Activated T-cell treated with anti-CD3 and anti-CD28 coated beads for 48 hours (primary cell): ENCODE data around the gene SPOPL.
A peak's percentile ranks its signal among the peaks of the same experiment; 100 is the strongest.
"Not testable (repeated sequence)": the region's sequence is repeated elsewhere in the genome, so short reads cannot be mapped to it uniquely, and the experiment has no call there.

Experiments used
- DNase-seq: peaks from one replicate; pipeline ENCODE4 v3.0.0-alpha.2; 2020; ENCODE audit warnings: low read depth

SPOPL gene

DNA sequence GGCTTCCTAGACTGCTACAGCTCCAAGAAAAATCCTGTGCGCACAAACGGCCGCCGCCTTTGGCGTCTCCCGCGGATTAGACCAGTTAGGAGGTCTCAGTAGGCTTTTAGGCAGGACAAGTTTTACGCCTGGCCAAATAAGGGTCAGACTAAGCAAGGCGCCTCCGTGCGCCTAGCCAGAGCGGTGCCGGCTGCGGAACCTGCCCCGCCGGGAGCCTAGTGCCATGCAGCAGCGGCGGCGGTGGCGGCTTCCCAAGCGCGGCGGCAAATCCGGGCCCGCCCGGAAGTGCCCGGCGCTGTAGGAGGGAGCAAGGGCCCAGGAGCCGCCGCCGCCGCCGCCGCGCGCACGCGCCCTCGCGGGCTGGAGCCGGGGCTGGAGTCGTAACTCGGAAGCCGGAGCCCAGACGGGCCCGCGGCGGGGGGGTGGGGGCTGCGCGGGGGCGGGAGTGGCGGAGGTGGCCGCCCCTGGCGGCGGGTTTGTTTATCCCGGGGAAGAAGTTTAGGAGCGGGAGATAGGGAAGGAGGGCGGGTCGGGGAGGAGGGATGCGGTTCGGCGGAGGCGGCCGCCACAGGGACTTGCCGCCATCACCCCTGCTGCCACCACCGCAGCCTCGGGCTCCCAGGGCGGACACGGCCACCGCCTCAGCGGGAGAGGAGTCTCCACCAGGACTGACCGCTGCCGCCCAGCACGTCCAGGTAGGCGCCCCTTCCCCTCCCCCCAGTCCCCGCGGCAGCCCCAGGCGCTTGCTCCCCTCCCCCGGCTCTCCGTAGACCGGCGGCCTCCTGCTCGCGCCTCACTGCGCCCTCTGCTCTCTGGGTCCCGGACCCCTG lies at the start of gene SPOPL:
Gene SPOPL, plus strand, starts transcription at position 346 of the 830 bp plus-strand sequence. CDS start 48,447 bp downstream, outside the sequence.
- DNase-seq: peak; percentile 86

DNA sequence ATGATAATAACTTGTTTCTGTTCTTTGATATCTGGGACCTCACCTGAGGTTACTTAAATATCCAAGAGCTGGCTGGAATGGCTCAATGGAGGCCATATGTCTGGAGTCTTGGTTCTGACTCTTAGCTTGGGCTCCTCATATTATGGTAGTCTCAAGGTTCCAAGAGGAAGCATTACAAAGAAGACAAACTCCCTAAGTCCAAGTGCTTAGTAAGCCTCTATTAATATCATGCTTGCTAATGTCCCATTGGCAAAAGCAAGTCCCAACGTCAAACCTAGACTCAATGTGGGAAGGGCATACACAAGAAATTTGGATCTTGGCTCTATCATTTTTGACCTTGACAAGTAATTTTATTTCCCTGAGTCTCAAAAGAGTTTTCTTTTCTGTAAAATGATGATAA lies 49.2 kb upstream of the SPOPL start:
- no peak for DNase-seq

DNA sequence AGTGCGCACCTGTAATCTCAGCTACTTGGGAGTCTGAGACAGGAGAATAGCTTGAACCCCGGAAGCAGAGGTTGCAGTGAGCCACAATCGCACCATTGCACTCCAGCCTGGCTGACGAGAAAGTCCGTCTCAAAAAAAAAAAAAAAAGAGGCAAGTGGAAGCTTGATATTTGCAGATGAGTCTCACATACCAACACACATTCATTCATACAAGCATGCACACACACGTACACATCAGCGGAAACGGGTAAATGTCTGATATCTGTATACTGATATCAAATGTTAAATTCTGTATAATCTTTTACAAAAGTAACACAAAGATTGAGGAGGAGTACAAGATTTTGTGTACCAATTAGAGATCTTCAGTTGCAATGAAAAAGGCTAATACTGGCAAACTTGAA lies 47.8 kb upstream of the SPOPL start:
- DNase-seq: no peak

DNA sequence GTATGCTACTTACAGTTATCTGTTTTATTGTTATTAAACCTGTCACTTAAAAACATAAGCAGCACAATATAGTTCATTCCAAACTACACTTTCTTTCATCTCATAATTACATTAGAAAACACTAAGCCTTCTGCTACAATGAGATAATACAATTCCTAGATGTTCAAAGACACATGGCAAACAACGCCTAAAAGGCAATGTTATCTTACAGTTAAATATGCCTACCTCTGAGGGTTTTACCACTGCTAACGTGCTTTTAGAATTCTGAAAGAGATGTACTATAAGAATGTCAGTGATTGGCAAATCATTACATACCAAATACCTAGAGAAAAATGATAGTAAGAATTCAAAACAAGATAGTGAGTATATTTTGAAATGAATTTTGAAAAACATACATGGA lies 46.8 kb upstream of the SPOPL start:
- no peak for DNase-seq

DNA sequence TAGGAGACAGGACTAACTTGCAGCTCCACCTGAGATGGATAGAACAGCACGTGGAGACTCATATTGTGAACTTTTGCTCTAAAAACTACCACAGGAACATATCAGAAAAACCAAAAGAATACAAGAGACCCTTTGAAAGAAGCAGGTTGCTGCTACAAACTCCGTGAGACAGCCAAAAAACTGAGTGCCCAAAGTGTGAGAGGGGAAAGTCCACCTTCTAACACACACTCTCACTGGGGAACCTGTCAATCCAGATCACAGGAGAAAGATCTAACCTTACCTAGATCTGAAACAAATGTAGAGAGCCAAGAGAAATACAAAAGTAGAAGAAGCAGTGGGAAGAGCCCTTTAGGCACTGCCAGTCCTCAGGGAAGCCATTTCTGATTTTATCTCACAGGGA lies 46.3 kb upstream of the SPOPL start:
- no peak for DNase-seq

DNA sequence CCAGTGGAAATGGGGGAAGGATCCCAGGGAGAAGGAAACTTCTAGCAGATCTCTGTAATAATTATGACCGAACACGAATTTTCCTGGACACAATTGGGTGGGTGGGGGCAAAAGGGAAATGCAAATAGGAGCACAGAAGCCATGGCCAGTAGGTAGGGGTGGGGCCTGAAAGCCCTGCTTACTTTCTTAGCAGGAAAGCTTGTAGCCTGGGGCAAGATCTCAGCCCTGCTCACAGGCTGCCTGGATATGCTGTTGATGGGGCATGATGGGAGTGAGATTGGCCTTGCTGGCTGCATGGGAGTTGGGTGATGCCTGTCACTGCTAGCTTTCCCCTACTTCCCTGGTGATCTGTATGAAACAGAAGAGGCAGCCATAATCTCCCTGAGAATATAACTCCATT lies 45.9 kb upstream of the SPOPL start:
- no peak for DNase-seq

DNA sequence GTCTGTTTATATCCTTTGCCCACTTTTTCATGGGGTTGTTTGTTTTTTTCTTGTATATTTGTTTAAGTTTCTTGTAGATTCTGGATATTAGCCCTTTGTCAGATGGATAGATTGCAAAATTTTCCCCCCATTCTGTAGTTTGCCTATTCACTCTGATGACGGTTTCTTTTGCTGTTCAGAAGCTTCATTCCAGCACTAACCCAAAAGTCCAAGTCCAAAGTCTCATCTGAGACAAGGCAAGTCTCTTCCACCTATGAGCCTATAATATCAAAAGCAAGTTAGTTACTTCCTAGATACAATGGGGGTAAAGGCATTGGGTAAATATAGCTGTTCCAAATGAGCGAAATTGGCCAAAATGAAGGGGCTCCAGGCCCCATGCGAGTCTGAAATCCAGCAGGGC lies 38.9 kb upstream of the SPOPL start:
- DNase-seq: not testable (repeated sequence)

DNA sequence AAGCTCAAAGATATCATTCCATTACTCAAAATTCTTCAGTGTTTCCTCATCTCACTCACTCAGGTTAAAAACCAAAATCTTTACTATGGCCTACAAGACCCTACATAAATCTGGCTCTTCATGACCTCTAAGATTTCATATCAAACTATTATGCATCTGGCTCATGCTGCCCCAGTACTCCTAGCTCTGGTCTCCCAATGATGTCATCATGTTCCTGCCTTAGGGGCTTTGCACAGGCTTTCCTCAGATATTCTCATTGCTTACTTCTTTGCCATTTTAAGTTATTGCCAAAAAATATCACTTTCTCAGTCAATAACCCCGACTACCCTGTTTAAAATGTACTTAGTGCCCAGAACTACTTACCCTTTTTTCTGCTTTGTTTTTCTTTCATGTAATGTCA lies 33.0 kb upstream of the SPOPL start:
- DNase-seq: no peak

DNA sequence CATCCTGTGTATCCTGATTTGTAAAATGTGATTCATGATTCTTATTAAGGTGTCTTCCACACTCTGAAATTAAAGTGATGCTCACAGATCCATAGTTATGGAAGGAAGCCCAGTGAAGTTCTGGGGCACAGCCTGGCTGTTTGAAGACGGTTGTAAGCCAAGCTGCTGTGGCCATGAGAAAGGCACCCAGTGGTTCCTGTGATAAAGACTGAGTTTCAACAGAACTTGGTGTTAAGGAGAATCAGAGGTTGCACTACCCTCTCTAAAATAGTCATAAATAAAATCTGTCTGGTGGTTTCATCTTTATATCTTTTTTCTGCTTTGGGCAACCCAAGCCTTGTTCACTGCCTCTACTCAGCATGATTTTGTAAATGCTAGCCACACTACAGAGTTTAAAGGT lies 32.2 kb upstream of the SPOPL start:
- DNase-seq: no peak

DNA sequence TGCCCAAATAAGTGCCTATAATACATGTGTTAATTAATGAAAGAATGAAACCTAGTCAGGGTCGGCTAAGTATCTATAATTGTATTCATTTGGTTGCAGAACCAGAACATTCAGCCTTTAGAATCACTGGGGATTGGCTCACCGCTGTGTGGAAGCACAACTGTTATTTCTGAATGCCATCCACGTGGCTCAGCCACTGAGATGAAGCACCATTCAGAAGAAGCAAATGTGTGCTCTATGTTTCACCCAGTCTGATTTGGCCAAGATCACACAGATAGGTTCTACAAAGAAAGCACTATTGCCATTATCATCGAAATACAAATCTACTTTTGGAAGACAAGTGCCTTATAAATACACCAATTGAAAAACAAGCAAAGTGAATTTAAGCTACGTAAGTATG lies 30.6 kb upstream of the SPOPL start:
- no peak for DNase-seq

DNA sequence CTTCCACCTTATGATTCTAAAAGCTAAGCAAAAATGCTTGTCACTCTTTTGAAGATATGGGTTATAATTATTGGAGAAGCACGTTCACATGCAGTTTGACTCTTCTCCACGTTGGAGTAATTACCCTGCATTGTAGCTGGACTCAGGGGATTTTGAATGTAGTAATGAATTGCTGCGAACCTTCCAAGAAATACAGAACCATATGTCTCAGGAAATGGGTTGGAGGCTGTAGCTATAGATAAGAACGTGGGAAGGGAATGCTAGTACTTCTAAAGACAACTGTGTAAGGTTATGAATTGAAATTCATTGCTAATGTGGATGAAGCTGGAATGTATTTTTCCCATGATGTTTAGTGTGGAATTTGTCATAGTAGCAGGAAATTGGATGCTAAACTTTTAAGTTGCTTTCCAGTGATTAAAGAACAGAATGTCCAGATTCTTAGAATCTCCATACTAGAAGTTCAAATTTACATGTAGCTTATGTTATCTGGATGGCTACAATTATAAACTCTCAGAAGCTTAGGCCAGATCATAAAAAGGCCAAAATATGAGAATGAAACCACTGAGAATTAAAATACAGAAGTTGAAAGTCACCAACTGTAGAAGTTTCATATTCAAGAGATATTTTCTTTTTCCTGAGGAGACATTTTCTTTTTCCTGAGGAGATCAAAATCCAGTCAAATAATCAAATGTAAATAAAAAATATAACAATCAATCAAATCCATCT lies 27.3 kb upstream of the SPOPL start:
- no peak for DNase-seq

DNA sequence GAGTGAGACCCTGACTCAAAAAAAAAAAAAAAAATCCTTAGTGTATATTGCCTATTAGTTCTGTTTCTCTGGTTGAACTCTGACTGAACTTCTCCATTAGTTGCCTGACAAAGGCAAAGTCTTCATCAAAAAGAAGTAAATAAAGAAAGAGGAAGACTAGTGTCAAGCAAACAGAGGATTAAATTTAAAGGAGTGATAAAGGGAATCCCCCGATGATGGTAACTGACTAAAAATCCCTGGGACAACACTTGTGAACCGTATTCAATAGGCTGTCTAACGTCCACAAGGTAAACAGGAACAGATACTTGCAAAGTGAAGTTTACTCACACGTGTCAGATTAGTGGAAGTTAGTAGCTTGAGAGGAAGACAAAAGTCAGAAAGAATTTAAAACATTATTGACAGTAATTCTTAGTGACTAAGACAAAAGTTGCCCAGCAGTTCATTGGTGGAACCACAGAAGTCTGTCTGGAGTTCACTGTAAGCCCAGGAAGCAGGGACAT lies 26.2 kb upstream of the SPOPL start:
- no peak for DNase-seq

DNA sequence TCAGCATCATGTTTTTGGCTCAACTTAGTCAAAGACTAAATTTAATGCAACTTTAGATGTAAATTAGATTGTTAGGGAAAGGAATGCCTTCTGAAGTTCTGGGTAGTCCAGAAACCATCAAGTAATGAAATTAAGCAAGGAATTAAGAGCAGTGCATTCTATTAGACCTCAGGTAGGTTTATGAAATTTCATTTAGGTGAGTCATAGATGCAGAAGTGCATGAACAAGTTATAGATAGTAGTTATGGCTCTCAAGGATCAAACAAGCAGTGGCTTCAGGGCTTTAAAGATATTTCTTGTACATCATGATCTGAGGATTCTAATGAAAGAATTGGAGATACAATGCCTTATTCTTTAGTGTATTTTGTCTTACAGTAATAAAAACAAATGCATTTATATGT lies 25.4 kb upstream of the SPOPL start:
- no peak for DNase-seq

DNA sequence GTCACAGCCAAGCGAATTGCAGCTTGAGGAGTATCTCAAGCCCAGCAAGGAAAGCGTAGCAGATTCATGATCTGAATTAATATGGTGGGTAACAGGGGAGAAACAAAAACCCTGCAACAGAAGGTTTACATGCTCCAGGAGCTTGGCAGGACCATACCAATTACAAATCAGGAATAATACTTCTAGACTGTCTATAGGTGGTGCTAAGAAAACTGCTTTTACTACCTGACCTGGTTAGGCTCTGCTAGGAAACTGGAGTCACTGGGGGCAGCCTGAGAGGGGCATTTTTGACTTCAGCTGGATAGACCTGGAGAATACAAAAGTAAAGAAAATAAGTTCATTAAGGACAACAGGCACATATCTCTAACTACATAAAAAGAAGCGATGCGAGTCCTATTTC lies 24.6 kb upstream of the SPOPL start:
- DNase-seq: no peak

DNA sequence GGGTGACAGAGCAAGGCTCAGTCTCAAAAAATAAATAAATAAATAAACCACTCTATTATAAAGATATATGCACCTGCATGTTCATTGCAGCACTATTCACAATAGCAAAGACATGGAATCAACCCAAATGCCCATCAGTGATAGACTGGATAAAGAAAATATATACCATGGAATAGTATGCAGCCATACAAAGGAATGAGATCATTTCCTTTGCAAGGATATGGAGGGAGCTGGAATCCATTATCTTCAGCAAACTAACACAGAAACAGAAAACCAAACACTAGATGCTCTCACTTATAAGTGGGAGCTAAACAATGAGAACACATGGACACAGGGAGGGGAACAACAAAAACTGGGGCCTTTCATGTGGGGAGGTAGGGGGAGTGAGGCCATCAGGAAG lies 18.8 kb upstream of the SPOPL start:
- not testable (repeated sequence) for DNase-seq

DNA sequence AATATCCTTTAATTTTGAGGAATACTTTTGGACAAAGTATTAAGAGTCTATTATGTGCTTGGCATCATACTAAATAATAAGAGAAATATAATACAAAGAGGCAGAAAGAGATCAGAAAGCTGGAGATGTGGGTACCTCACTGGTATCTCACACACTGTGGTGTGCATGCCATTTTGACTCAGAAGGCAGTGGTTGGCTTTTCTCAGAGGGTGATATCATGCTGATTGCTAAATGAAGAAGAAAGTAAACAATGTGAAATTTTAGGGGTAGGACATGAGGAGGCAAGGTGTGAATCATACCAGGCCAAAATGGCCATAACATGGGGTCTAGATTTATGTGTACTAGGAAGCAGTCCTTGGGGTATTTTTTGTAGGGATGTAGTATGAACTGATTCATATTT lies 16.6 kb upstream of the SPOPL start:
- DNase-seq: no peak

DNA sequence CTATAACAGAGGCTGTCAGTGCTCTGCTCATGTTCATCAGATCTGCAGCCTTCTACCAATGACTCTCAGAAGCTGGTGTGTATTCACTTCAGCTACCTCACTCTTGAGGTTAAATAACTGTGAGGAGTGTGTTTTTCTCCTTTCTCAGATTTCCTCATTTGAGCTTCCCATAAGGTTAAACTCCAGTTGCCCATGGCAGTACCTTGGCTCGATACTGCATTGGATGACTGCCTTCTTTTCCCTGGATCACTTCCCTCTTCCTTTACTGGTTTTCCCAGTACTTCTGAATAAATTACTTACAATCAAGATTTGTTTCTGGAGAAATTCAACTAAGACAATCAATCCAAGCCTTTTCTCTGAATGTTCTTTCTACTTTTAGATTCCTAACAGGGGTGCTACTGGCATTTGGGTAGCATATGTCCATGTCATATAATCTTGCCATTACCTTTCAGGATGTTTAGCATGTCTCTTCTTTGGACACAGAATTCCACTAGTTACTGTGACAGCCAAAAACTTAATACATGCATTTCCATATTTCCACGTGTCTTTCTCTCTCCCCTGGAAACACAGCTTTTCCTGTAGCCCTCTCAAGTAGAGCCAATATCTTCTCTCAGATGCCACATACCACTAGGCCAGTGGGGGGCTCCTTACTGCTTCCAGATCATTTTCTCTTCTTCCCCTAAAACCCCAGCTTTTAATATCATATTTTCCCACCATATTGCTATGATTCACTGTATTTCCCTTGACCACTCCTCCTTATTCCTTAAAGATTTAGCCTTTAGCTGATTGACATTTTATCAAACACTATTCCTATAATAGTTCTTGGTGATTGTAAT lies 15.0 kb upstream of the SPOPL start:
- DNase-seq: no peak

DNA sequence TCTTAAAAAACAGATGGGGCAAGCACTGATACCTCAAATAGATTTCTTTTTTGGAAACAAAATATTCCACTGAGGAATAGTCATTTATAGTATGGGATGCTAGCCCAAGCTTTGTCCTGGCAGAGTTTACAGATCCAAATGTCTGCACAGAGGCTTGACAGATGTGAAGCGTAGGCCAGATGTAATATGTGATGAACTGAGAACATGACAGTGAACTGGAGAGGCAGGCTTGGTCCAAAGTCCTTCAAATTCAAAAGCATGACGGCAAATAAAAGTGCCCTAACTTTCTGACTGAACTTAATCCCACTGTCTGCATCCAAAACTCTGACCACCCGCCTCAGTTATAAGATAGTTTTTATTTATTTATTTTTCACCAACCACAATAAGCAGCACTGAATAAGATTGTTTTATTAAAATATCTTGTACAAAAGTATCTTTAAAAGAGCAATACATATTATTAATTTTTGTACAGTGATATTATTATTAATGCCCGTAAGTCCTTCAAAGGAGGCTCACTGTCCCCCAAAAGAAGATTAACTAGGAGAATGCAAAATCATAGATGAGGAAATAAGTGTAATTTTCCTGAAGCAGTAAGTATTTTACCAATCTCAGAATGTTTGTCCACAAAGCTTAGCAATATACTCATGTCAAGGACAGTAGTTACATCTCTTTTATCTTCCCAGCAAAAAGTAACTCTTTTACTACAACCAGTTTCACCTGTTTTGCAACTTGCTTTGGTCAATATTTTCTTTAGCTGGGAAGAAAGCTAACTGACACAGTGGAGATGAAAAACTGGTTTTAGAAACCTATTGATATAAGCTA lies 10.7 kb upstream of the SPOPL start:
- DNase-seq: no peak

DNA sequence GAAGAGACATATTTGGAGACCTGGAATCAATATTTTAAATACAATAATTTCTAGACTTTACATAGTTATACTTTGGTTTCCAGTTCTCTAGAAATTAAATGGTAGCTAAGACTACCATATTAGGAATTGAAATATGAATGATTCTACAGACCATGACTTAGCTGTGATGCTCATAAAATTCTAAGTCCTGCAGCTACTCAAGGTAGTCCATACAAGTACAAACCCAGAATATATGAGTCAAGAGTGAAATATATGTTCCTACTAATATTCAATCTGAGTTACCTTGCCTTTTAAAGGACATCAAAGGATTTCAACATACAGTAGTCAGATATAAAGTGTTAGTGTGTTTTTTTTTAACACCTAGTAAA lies 10.1 kb upstream of the SPOPL start:
- no peak for DNase-seq

DNA sequence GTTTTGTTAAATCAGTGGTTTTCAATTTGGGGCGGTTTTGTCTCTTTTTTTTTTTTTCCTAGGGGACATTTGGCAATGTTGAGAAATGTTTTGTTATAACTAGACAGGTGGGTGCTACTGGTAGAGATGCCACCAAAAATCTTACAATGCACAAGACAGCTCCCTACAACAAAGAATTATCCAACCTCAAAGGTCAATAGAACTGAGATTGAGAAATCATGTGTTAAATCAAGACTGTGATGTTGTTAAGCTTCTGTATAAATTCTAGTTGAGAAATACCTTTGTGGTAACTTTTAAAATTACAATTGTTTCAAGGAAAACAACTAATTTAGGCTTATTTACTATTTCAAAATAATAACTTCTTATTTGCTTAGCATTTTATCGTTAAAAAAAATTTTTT lies 9.4 kb upstream of the SPOPL start:
- DNase-seq: no peak

DNA sequence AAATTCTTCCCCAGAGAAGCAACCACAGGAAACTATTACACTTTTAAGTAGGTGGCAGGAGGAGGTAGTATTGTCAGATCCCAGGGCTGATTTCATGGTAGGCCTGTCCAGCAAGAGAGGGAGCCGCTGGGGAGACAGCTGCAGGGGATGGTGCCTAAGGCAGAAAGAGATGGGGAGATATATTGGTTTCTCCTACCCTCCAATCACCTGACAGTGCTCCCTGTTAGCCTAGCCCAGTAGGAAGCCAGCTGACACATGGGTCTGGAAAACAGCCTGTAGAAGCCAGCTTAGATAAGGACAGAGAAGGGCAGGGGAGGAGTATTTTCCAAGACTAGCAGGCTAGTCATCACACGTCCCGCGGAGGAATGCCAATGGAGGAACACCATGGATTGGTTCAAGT lies 8.2 kb upstream of the SPOPL start:
- no peak for DNase-seq
